ENCODE measurements around the gene RIMBP2.

The RIMBP2 gene

DNA sequence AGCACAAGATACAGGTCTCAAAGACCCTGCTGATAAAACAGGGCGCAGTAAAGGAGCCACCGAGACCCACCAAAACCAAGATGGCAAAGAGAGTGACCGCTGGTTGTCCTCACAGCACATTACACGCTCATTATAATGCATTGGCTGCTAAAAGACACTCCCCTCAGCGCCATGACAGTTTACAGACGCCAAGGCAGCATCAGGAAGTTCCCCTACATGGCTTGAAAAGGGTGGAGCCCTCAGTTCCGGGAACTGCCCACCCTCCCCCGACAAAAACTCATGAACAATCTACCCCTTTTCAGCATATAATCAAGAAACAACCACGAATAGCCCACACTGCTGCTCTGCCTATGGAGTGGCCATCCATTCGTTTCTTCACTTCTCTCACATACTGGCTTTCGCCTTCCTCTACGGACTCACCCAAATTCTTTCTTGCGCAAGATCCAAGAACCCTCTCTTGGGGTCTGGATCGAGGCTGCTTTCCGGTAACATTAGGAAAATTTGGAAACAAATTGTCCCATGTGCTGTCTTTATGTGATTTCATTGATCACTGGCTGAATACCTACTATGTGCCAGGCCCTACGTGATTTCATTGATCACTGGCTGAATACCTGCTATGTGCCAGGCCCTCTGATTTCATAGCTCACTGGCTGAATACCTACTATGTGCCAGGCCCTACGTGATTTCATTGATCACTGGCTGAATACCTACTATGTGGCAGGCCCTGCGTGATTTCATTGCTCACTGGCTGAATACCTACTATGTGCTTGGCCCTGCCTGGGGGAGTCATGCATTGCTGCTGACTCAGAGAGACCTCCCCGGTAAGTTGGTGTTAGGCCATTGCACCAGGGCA is 252.1 kb downstream of the RIMBP2 start:
- no peak for DNase-seq (ENCODE audit: low read depth in 2 of 2)

DNA sequence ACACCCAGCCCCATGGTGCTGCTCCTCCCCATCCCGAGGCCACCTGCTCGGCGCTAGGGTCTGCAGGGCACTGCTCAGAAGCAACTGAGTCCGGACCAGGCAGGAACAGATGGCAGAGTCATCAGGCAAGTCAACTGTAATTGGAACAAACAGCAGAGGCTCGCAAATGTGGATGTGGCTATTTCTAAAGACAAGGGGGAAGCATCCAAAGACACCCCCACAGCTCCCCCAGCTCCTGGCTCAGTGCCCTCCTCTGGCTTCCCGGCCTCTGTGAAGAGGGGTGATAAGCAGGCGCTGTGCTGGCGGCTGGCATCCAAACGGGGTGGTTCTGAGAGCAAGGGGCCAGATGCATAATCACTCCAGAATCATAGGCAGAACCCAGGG is 252.8 kb downstream of the RIMBP2 start:
- DNase-seq (ENCODE audit: low read depth in 2 of 2): no peak

GRCh38 chr12:130462558-130463274 is 253.4 kb downstream of the RIMBP2 start:
- DNase-seq (ENCODE audit: low read depth in 2 of 2): no peak

- no peak for DNase-seq (ENCODE audit: low read depth in 2 of 2)
Observed at GRCh38 chr12:130461839-130462557, 254.1 kb downstream of the RIMBP2 start.

DNA sequence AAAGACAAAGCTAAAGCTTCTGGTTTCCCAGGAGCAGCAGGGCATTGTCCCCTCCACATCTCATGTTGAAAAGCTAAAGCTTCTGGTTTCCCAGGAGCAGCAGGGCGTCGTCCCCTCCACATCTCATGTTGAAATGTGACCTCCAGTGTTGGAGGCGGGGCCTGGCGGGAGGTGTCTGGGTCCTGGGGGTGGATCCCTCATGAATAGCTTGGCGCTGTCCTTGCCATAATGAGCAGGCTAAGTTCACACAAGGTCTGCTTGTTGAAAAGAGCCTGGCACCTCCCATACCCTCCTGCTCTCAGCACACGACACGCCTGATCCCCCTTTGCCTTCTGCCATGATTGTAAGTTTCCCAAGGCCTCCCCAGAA is 254.7 kb downstream of the RIMBP2 start:
- DNase-seq (ENCODE audit: low read depth in 2 of 2): no peak

- no peak for DNase-seq (ENCODE audit: low read depth in 2 of 2)
Observed at GRCh38 chr12:130460611-130461446, 255.3 kb downstream of the RIMBP2 start.

DNA sequence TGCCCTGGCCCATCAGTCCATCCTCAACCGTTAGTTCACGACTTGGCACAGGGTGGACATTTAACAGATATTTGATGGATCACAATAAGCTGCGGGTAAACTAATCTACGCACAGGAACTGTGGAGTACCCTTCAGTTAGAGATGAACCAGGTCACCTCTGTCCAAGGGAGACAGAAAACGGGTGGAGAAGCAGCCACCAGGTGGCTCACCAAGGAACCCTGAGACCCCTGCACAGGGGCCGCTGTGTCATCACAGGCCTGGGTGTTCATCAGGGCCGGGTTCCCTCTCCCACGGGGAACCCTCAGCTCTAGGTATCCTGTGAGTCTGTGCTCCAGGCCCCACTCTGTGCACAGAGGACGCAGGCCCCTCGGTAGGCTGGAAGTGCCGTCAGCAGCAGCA is 256.2 kb downstream of the RIMBP2 start:
- no peak for DNase-seq (ENCODE audit: low read depth in 2 of 2)

- no peak for DNase-seq (ENCODE audit: low read depth in 2 of 2)
Observed at GRCh38 chr12:130458341-130458740, 257.8 kb downstream of the RIMBP2 start.

GRCh38 chr12:130457215-130457614 is 258.9 kb downstream of the RIMBP2 start:
- DNase-seq (ENCODE audit: low read depth in 2 of 2): no peak

- DNase-seq (ENCODE audit: low read depth in 2 of 2): no peak
Observed at GRCh38 chr12:130456375-130457199, 259.5 kb downstream of the RIMBP2 start.

- DNase-seq (ENCODE audit: low read depth in 2 of 2): no peak
Observed at GRCh38 chr12:130455161-130455560, 260.9 kb downstream of the RIMBP2 start.

DNA sequence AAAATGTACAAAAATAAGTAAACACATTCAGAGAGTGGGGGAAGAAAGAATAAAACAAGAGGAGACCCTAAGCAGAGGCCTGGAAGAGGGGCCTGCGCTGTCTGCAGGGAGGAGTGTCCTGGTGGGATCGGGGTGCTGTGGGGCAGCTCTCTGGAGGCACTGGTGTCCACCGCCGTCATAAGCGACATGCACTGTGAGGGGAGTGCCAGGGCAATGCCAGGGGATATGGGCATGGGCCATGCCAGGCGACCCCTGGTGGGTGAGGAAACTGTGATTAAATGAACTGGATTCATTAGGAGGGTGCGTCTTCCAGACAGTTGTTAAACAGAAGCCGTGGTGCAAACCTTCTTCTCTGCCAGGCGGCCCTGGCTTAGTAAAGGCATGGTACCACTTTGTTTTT is 261.8 kb downstream of the RIMBP2 start:
- no peak for DNase-seq (ENCODE audit: low read depth in 2 of 2)

- DNase-seq (ENCODE audit: low read depth in 2 of 2): no peak
Observed at GRCh38 chr12:130452546-130452945, 263.6 kb downstream of the RIMBP2 start.

GRCh38 chr12:130451001-130451930 is 264.8 kb downstream of the RIMBP2 start:
- no peak for DNase-seq (ENCODE audit: low read depth in 2 of 2)

GRCh38 chr12:130449291-130449690 is 266.8 kb downstream of the RIMBP2 start:
- no peak for DNase-seq (ENCODE audit: low read depth in 2 of 2)

DNA sequence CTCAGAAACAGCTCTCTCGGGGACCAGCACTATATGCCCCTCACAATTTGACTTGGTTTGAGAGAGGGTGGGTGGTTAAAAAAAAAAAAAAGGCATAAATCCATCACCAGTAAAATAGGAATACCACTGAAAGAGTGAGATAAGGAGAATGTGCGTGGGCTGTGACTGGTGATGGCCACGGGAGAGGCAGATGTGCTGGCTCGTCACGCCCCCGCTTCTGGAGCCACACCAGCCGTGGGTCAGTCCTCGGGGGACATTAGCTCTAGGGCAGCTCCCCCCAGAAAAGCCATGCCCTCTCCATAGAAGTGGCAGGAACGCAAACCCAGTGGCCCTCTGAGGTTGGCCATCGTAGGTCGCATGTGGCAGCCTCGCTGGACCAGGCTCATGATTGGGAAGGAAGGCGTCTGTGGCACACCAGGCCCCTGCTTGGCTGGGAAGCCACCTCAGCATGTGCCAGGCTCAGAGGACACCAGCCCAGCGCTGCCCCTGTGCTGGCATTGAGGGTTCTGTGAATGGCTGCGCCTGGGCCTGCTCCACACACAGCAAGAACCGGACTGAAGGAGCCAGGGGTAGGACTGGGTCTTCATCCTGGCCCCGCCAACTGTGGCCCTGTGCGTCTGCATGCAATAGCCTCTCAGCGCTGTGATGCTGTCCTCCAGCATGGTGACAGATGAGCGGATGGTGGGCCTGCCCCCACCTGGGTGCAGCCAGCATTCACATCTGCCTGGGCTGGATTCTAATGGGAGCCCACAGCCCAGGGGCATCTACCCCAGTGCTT is 267.9 kb downstream of the RIMBP2 start:
- no peak for DNase-seq (ENCODE audit: low read depth in 2 of 2)

DNA sequence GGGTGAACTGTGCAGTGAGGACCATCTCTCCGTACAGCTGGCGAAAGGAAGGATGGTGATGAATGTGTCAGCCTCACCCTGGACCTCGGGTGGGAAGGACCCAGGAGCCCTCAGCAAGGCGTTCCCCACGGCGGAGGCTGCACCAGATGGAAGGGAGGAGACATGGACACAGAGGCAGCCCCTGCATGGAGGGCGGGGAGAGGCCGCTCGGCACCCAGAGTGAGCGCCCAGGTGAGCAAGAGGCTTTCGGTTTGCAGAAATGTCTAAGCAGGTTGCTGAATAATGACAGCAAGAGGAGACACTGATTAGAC is 268.5 kb downstream of the RIMBP2 start:
- DNase-seq (ENCODE audit: low read depth in 2 of 2): no peak

DNA sequence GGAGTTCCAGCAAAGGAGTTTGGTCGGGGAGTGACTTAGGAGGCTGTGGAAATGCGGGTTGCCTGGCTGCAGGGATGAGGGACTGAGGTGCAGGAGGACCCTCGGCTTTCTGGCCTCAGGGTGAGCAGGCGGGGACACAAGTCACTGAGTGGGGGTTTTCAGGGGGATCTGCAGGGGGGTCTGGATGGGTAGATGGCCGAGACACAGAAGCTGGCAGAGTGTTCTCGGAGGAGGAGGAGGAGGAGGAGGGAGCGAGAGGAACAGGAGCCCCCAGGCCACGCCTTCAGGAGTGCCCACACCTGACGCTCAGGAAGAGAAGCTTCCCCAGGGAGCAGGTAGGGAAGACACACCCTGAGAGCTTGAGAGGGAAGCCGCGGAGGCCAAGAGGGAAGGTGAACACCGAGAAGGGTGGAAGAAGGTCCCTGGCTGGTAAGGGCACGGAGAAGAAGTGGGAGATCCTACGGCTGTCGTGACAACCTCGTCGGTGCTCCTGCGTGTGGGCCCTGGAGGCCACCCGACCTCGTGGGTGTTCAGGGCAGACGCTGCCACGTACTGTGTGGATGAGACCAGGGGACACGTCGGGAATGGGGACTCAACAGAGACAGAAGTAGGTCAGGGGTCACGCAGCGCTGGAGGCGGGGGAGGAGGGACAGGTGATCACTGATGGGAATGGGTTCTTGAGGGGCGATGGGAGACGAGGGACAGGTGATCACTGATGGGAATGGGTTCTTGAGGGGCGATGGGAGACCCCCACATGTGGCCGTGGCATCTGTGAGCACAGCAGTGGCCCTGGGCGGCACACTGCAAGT is 269.0 kb downstream of the RIMBP2 start:
- no peak for DNase-seq (ENCODE audit: low read depth in 2 of 2)

Data from stimulated activated CD4-positive, alpha-beta T cell treated with anti-CD3 and anti-CD28 coated beads, Interleukin-15, amount 100 ng/mL, for 48 hours (primary cell).